CD8-positive, alpha-beta memory T cell (primary cell): Measurements from ENCODE around the gene TRIM26. TPM values are rescaled to one million over a fixed set of nuclear protein-coding genes. Genes with fewer than 3 reads are reported as not detected.
"Not testable (repeated sequence)": the region's sequence is repeated elsewhere in the genome, so short reads cannot be mapped to it uniquely, and the experiment has no call there.

Source experiments
- CTCF ChIA-PET: fragments of 350-600 bp; sonication (Branson Sonifier 250); formaldehyde crosslinking; loops from one replicate; lab custom pipeline; 2021; ENCODE audit warnings: antibody characterized with exemption; lab: Charles Lee
- POLR2A ChIA-PET: fragments of 350-600 bp; sonication (Branson Sonifier 250); formaldehyde crosslinking; loops from one replicate; lab custom pipeline; 2021; ENCODE audit warnings: antibody characterized with exemption; lab: Charles Lee
- DNase-seq, 5 donors: peaks; one replicate each; pipeline versions ENCODE4 v3.0.0 to v3.0.0-alpha.2; 2020 to 2022; ENCODE audit warnings: mixed read lengths in 1 of 5
- H3K27ac ChIP-seq: one replicate; pipeline ENCODE4 v1.7.0; 2013; ENCODE audit warnings: low read depth, mild to moderate bottlenecking, low read length, moderate library complexity
- H3K27me3 ChIP-seq: 2 replicates; pipeline ENCODE4 v1.7.0; 2013; ENCODE audit warnings: low read length, mild to moderate bottlenecking; ENCODE audit not compliant: insufficient read depth, poor library complexity, severe bottlenecking
- H3K36me3 ChIP-seq: 2 replicates; pipeline ENCODE4 v1.7.0; 2013; ENCODE audit warnings: mild to moderate bottlenecking, low read length, moderate library complexity; ENCODE audit not compliant: insufficient read depth
- H3K4me1 ChIP-seq: 2 replicates; pipeline ENCODE4 v1.7.0; 2013; ENCODE audit warnings: mild to moderate bottlenecking, low read length, moderate library complexity; ENCODE audit not compliant: insufficient read depth
- H3K4me3 ChIP-seq: 2 replicates; pipeline ENCODE4 v1.7.0; 2013; ENCODE audit warnings: mild to moderate bottlenecking, low read length
- H3K9me3 ChIP-seq: 2 replicates; pipeline ENCODE4 v1.7.0; 2013; ENCODE audit warnings: mild to moderate bottlenecking, low read length
- H3K27ac Mint-ChIP-seq, 8 donors: one replicate each; pipeline ENCODE4 v1.8.0; 2020 to 2021; ENCODE audit warnings: mixed read lengths in 8 of 8, mild to moderate bottlenecking in 6 of 8, inconsistent platforms in 3 of 8, moderate library complexity in 3 of 8
- H3K27me3 Mint-ChIP-seq, 2 donors: one replicate each; pipeline ENCODE4 v1.8.0; 2020 to 2021; ENCODE audit warnings: mixed read lengths in 2 of 2, mild to moderate bottlenecking in 1 of 2, moderate library complexity in 1 of 2
- H3K36me3 Mint-ChIP-seq, 3 donors: one replicate each; pipeline ENCODE4 v1.8.0; 2020 to 2021; ENCODE audit warnings: mixed read lengths in 3 of 3, inconsistent platforms in 1 of 3, mild to moderate bottlenecking in 1 of 3
- H3K4me1 Mint-ChIP-seq, 3 donors: one replicate each; pipeline ENCODE4 v1.8.0; 2020 to 2021; ENCODE audit warnings: mixed read lengths in 3 of 3, inconsistent platforms in 1 of 3, mild to moderate bottlenecking in 1 of 3
- H3K4me3 Mint-ChIP-seq, 7 donors: one replicate each; pipeline ENCODE4 v1.8.0; 2020 to 2021; ENCODE audit warnings: mixed read lengths in 7 of 7, mild to moderate bottlenecking in 6 of 7, moderate library complexity in 4 of 7, inconsistent platforms in 2 of 7
- H3K9me3 Mint-ChIP-seq, 5 donors: one replicate each; pipeline ENCODE4 v1.8.0; 2020 to 2022; ENCODE audit warnings: mixed read lengths in 5 of 5, mild to moderate bottlenecking in 3 of 5, moderate library complexity in 2 of 5, inconsistent platforms in 1 of 5
- polyA plus RNA-seq: library from polyadenylated mRNA; unstranded; fragments of 300-500 nt; fragmentation: Illumina TruSeq; gene quantifications from one replicate; pipeline ENCODE4 v1.2.3, GENCODE V29; 2021
- total RNA-seq, 2 experiments: library from RNA; stranded (reverse); gene quantifications; one replicate each; pipeline ENCODE4 v1.2.3, GENCODE V29; 2021

TRIM26 gene
- total and polyA plus RNA-seq, 3 experiments from 2014 or later = 52.9 to 102 (median 94.6) TPM

GRCh38 chr6:30149858-30150550 lies 63.2 kb downstream of the TRIM26 start:
- Mint-ChIP-seq H3K4me1 (peaks cover 4 to 5% (median 5%) of the 10 kb centered on the region in 3 donors), H3K36me3 (no peaks in the 10 kb centered on the region), H3K4me3 (no peak overlapping the region), H3K9me3 (no peaks in the 10 kb centered on the region), H3K27me3 (peaks cover 34 to 63% of the 10 kb centered on the region in 2 donors), H3K27ac (no peak overlapping the region)
- DNase-seq = no peak
- Histone ChIP-seq H3K27me3 (peaks cover 8% of the 10 kb centered on the region), H3K36me3 (no peaks in the 10 kb centered on the region), H3K4me1 (no peaks in the 10 kb centered on the region), H3K4me3 (no peak overlapping the region), H3K27ac (no peak overlapping the region), H3K9me3 (no peaks in the 10 kb centered on the region)
- ChIA-PET POLR2A (no interaction called here), CTCF (no interaction called here)

GRCh38 chr6:30149234-30149633 lies 64.0 kb downstream of the TRIM26 start:
- Histone ChIP-seq H3K4me3 (no peak overlapping the region), H3K27me3 (peaks cover 8% of the 10 kb centered on the region), H3K4me1 (no peaks in the 10 kb centered on the region), H3K27ac (no peak overlapping the region), H3K36me3 (no peaks in the 10 kb centered on the region), H3K9me3 (no peaks in the 10 kb centered on the region)
- Mint-ChIP-seq H3K4me1 (peaks cover 4 to 5% (median 5%) of the 10 kb centered on the region in 3 donors), H3K36me3 (no peaks in the 10 kb centered on the region), H3K4me3 (no peak overlapping the region), H3K27me3 (peaks cover 31 to 63% of the 10 kb centered on the region in 2 donors), H3K27ac (no peak overlapping the region), H3K9me3 (no peaks in the 10 kb centered on the region)
- DNase-seq = no peak
- CTCF ChIA-PET = interaction anchor here (0.9 kb wide), 1 partner anchor 18 kb away, joined by 3 read pairs; no protein-coding TSS in a partner anchor
- POLR2A ChIA-PET = no interaction called here

GRCh38 chr6:30147096-30147495 lies 66.1 kb downstream of the TRIM26 start:
- Histone ChIP-seq H3K4me1 (no peaks in the 10 kb centered on the region), H3K9me3 (no peaks in the 10 kb centered on the region), H3K27ac (no peak overlapping the region), H3K36me3 (no peaks in the 10 kb centered on the region), H3K27me3 (peaks cover 8% of the 10 kb centered on the region), H3K4me3 (no peak overlapping the region)
- no peaks in the 10 kb centered on the region for H3K9me3 Mint-ChIP-seq
- H3K36me3 Mint-ChIP-seq = peaks cover 0 to 5% (median 0%) of the 10 kb centered on the region in 3 donors
- peaks cover 33 to 60% of the 10 kb centered on the region in 2 donors for H3K27me3 Mint-ChIP-seq
- peaks cover 4 to 5% (median 5%) of the 10 kb centered on the region in 3 donors for H3K4me1 Mint-ChIP-seq
- DNase-seq = no peak
- ChIA-PET POLR2A (no interaction called here), CTCF (interaction anchor here (0.8 kb wide), 1 partner anchor 15 kb away, joined by 3 read pairs; no protein-coding TSS in a partner anchor)
- peak overlapping the region in 1 of 7 donors; percentile 65 for H3K4me3 Mint-ChIP-seq
- no peak overlapping the region for H3K27ac Mint-ChIP-seq

GRCh38 chr6:30145818-30146217 lies 67.4 kb downstream of the TRIM26 start:
- Histone ChIP-seq H3K27ac (no peak overlapping the region), H3K36me3 (no peaks in the 10 kb centered on the region), H3K9me3 (no peaks in the 10 kb centered on the region), H3K4me3 (no peak overlapping the region), H3K4me1 (no peaks in the 10 kb centered on the region), H3K27me3 (peaks cover 11% of the 10 kb centered on the region)
- Mint-ChIP-seq H3K4me3 (no peak overlapping the region), H3K27ac (no peak overlapping the region), H3K27me3 (peaks cover 39 to 66% of the 10 kb centered on the region in 2 donors), H3K9me3 (no peaks in the 10 kb centered on the region), H3K36me3 (peaks cover 0 to 5% (median 0%) of the 10 kb centered on the region in 3 donors), H3K4me1 (no peaks in the 10 kb centered on the region)
- CTCF ChIA-PET = interaction anchor here (1.7 kb wide), 1 partner anchor 15 kb away, joined by 4 read pairs; no protein-coding TSS in a partner anchor
- POLR2A ChIA-PET = no interaction called here
- DNase-seq = no peak

GRCh38 chr6:30144811-30145210 lies 68.4 kb downstream of the TRIM26 start:
- no peaks in the 10 kb centered on the region for H3K4me1 Mint-ChIP-seq
- no peaks in the 10 kb centered on the region for H3K9me3 Mint-ChIP-seq
- no peak overlapping the region for H3K27ac Mint-ChIP-seq
- POLR2A ChIA-PET = no interaction called here
- peaks cover 36 to 70% of the 10 kb centered on the region in 2 donors for H3K27me3 Mint-ChIP-seq
- no peak overlapping the region for H3K4me3 Mint-ChIP-seq
- Histone ChIP-seq H3K27me3 (peaks cover 11% of the 10 kb centered on the region), H3K4me3 (no peak overlapping the region), H3K27ac (no peak overlapping the region), H3K36me3 (no peaks in the 10 kb centered on the region), H3K4me1 (no peaks in the 10 kb centered on the region), H3K9me3 (no peaks in the 10 kb centered on the region)
- peaks cover 0 to 5% (median 0%) of the 10 kb centered on the region in 3 donors for H3K36me3 Mint-ChIP-seq
- CTCF ChIA-PET = interaction anchor here (0.8 kb wide), 1 partner anchor 14 kb away, joined by 4 read pairs; no protein-coding TSS in a partner anchor
- DNase-seq = no peak

- Histone ChIP-seq H3K4me1 (no peaks in the 10 kb centered on the region), H3K27ac (no peak overlapping the region), H3K4me3 (no peak overlapping the region), H3K27me3 (peaks cover 11% of the 10 kb centered on the region), H3K9me3 (no peaks in the 10 kb centered on the region), H3K36me3 (no peaks in the 10 kb centered on the region)
- no peak overlapping the region for H3K27ac Mint-ChIP-seq
- H3K4me1 Mint-ChIP-seq = no peaks in the 10 kb centered on the region
- peaks cover 0 to 5% (median 0%) of the 10 kb centered on the region in 3 donors for H3K36me3 Mint-ChIP-seq
- no peak overlapping the region for H3K4me3 Mint-ChIP-seq
- ChIA-PET POLR2A (no interaction called here), CTCF (interaction anchor here (0.8 kb wide), 1 partner anchor 13 kb away, joined by 4 read pairs; no protein-coding TSS in a partner anchor)
- DNase-seq = no peak
- no peaks in the 10 kb centered on the region for H3K9me3 Mint-ChIP-seq
- peaks cover 38 to 73% of the 10 kb centered on the region in 2 donors for H3K27me3 Mint-ChIP-seq
These were observed 69.4 kb downstream of the TRIM26 start for GRCh38 chr6:30143780-30144179.

GRCh38 chr6:30142665-30143064 lies 70.5 kb downstream of the TRIM26 start:
- ChIA-PET CTCF (interaction anchor here (0.7 kb wide), 1 partner anchor 227 kb away, joined by 4 read pairs; no protein-coding TSS in a partner anchor), POLR2A (no interaction called here)
- H3K4me3 Mint-ChIP-seq = no peak overlapping the region
- Histone ChIP-seq H3K36me3 (no peaks in the 10 kb centered on the region), H3K27ac (no peak overlapping the region), H3K27me3 (peaks cover 11% of the 10 kb centered on the region), H3K9me3 (no peaks in the 10 kb centered on the region), H3K4me3 (no peak overlapping the region), H3K4me1 (no peaks in the 10 kb centered on the region)
- peaks cover 0 to 5% (median 0%) of the 10 kb centered on the region in 3 donors for H3K36me3 Mint-ChIP-seq
- H3K9me3 Mint-ChIP-seq = no peaks in the 10 kb centered on the region
- no peaks in the 10 kb centered on the region for H3K4me1 Mint-ChIP-seq
- H3K27me3 Mint-ChIP-seq = peaks cover 38 to 68% of the 10 kb centered on the region in 2 donors
- no peak overlapping the region for H3K27ac Mint-ChIP-seq
- no peak for DNase-seq

GRCh38 chr6:30140240-30140639 lies 73.0 kb downstream of the TRIM26 start:
- H3K9me3 Mint-ChIP-seq, H3K27ac ChIP-seq, H3K27me3 ChIP-seq, H3K4me1 Mint-ChIP-seq, H3K36me3 Mint-ChIP-seq, H3K4me1 ChIP-seq, POLR2A ChIA-PET, DNase-seq, H3K27ac Mint-ChIP-seq, H3K9me3 ChIP-seq, H3K4me3 Mint-ChIP-seq, H3K4me3 ChIP-seq, H3K36me3 ChIP-seq: not testable (repeated sequence)
- CTCF ChIA-PET = interaction anchor here (1.0 kb wide), 1 partner anchor 9 kb away, joined by 3 read pairs; no protein-coding TSS in a partner anchor
- peaks cover 25 to 56% of the 10 kb centered on the region in 2 donors for H3K27me3 Mint-ChIP-seq
